A673 (cell line): ENCODE results near the gene LCE4A. TPM values are rescaled to one million over a fixed set of nuclear protein-coding genes. Genes with fewer than 3 reads are reported as not detected.
"Not testable (repeated sequence)": the region's sequence is repeated elsewhere in the genome, so short reads cannot be mapped to it uniquely, and the experiment has no call there.

Source experiments
- Bru-seq: library from RNA; stranded (reverse); fragments of 400-500 nt; gene quantifications from one replicate; lab custom pipeline; 2021; lab: Mats Ljungman, UMichigan
- BruChase-seq, 2 experiments: library from RNA; stranded (reverse); fragments of 400-500 nt; gene quantifications; one replicate each; lab custom pipeline; 2021; lab: Mats Ljungman, UMichigan
- BruUV-seq: library from RNA; stranded (reverse); fragments of 400-500 nt; replicated peaks from 2 replicates; lab custom pipeline; 2021; lab: Mats Ljungman, UMichigan
- CTCF ChIA-PET: fragments of 300-600 bp; sonication (Branson Sonifier 250); formaldehyde crosslinking; loops from one replicate; lab custom pipeline; 2022; ENCODE audit warnings: antibody characterized with exemption; lab: Charles Lee
- POLR2A ChIA-PET: fragments of 300-600 bp; sonication (Branson Sonifier 250); formaldehyde crosslinking; loops from one replicate; lab custom pipeline; 2022; ENCODE audit warnings: antibody characterized with exemption; ENCODE audit not compliant: low non-redundant PET; lab: Charles Lee
- DNase-seq: peaks from one replicate; pipeline ENCODE4 v3.0.0-alpha.2; 2015; ENCODE audit warnings: low spot score
- H3K27ac ChIP-seq: fragments of 200-600 bp; sonication (generic); 2 replicates; pipeline ENCODE4 v1.5.1; 2016; ENCODE audit warnings: mixed run types, low read depth, mild to moderate bottlenecking, mixed read lengths, antibody characterized with exemption, low read length; ENCODE audit not compliant: poor library complexity, severe bottlenecking
- H3K27me3 ChIP-seq: fragments of 200-600 bp; sonication (generic); replicated peaks from 2 replicates; pipeline ENCODE4 v1.6.1; 2017; ENCODE audit warnings: mixed run types, low read depth, mild to moderate bottlenecking, mixed read lengths, antibody characterized with exemption, low read length; ENCODE audit not compliant: insufficient read depth, poor library complexity
- H3K36me3 ChIP-seq: fragments of 200-600 bp; sonication (generic); 2 replicates; pipeline ENCODE4 v1.6.1; 2016; ENCODE audit warnings: mixed run types, mild to moderate bottlenecking, mixed read lengths, antibody characterized with exemption, low read length; ENCODE audit not compliant: insufficient read depth, poor library complexity, severe bottlenecking
- H3K4me1 ChIP-seq: fragments of 200-600 bp; sonication (generic); 2 replicates; pipeline ENCODE4 v1.6.1; 2017; ENCODE audit warnings: mixed run types, mild to moderate bottlenecking, mixed read lengths, antibody characterized with exemption, low read length; ENCODE audit not compliant: insufficient read depth, poor library complexity, severe bottlenecking
- H3K4me3 ChIP-seq: fragments of 200-600 bp; sonication (generic); 2 replicates; pipeline ENCODE4 v1.5.1; 2016; ENCODE audit warnings: low read depth, mixed run types, mild to moderate bottlenecking, mixed read lengths, low read length; ENCODE audit not compliant: poor library complexity, severe bottlenecking
- H3K9me3 ChIP-seq: fragments of 200-600 bp; sonication (generic); 2 replicates; pipeline ENCODE4 v1.6.1; 2016; ENCODE audit warnings: mixed run types, low read depth, mild to moderate bottlenecking, mixed read lengths, antibody characterized with exemption, low read length; ENCODE audit not compliant: poor library complexity, severe bottlenecking
- CTCF ChIP-seq: fragments of 300-800, 200-600 bp; sonication (generic); conservative IDR thresholded peaks from 2 replicates; pipeline ENCODE4 v1.5.1; 2017; ENCODE audit warnings: low read depth, mild to moderate bottlenecking, antibody characterized with exemption, low read length, moderate library complexity, mixed read lengths
- EZH2 ChIP-seq: fragments of 200-600 bp; sonication (generic); IDR thresholded peaks from 2 replicates; pipeline ENCODE4 v1.6.1; 2017; ENCODE audit warnings: borderline replicate concordance, low read depth, mild to moderate bottlenecking, mixed read lengths, antibody characterized with exemption, low read length; ENCODE audit not compliant: poor library complexity, severe bottlenecking
- intact Hi-C: fragments of 100-400 bp; cut with micrococcal nuclease; formaldehyde crosslinking; loops from one replicate; pipeline ENCODE4 v1.10.0; 2022; ENCODE audit not compliant: unreplicated experiment
- long read RNA-seq: library from polyadenylated mRNA; stranded (forward); transcript quantifications from one replicate; pipeline ENCODE4 v2.0.0, GENCODE V29; 2022
- total RNA-seq: library from RNA; stranded (reverse); gene quantifications from 2 replicates; pipeline ENCODE4 v1.2.3, GENCODE V29; 2021

LCE4A gene
- total RNA-seq (not detected in 2 replicates), Bru-seq, nascent RNA (not detected), BruChase-seq, experiment 1, labeled RNA remaining after a 2-hour chase (not detected), BruChase-seq, experiment 2, labeled RNA remaining after a 6-hour chase (not detected)
- long read RNA-seq: 0 reads

- no peaks in the 10 kb centered on the region for H3K36me3 ChIP-seq
- H3K4me1 ChIP-seq: no peaks in the 10 kb centered on the region
- POLR2A ChIA-PET: no interaction called here
- BruUV-seq: no TSS peak
- no peak for DNase-seq
- intact Hi-C loops: no loop called here
- no peaks in the 10 kb centered on the region for H3K27me3 ChIP-seq
- no peak within 1 kb of the TSS for H3K4me3 ChIP-seq
- no peak within 1 kb of the TSS for H3K27ac ChIP-seq
- TF ChIP-seq EZH2 (no peak), CTCF (no peak)
- CTCF ChIA-PET: no interaction called here
- no peaks in the 10 kb centered on the region for H3K9me3 ChIP-seq
Measured at GRCh38 chr1:152707860-152708259, at the start of gene LCE4A. TSS of gene LCE4A (plus strand) at chr1:152708160. CDS start at chr1:152709076, 916 bp downstream.

- CTCF ChIA-PET: no interaction called here
- no TSS peak for BruUV-seq
- TF ChIP-seq EZH2: no peak
- no peak for TF ChIP-seq CTCF
- Histone ChIP-seq H3K4me1 (no peaks in the 10 kb centered on the region), H3K9me3 (no peaks in the 10 kb centered on the region), H3K4me3 (no peak overlapping the region), H3K27me3 (peaks cover 26% of the 10 kb centered on the region), H3K27ac (no peak overlapping the region), H3K36me3 (no peaks in the 10 kb centered on the region)
- no peak for DNase-seq
- intact Hi-C loops: no loop called here
- POLR2A ChIA-PET: no interaction called here
Measured at GRCh38 chr1:152658649-152659048, 49.3 kb upstream of the LCE4A start.

GRCh38 chr1:152663098-152663497, 44.9 kb upstream of the LCE4A start, which contains the start of gene LCE2D:
TSS of gene LCE2D (plus strand) at chr1:152663380. CDS start at chr1:152664106, 726 bp downstream.
- Histone ChIP-seq H3K36me3 (no peaks in the 10 kb centered on the region), H3K27me3 (peaks cover 22% of the 10 kb centered on the region), H3K4me3 (no peak within 1 kb of the TSS), H3K27ac (no peak within 1 kb of the TSS), H3K9me3 (no peaks in the 10 kb centered on the region), H3K4me1 (no peaks in the 10 kb centered on the region)
- ChIA-PET CTCF (interaction anchor here (0.8 kb wide), 1 partner anchor 10 kb away, joined by 3 read pairs; no protein-coding TSS in a partner anchor), POLR2A (no interaction called here)
- TF ChIP-seq CTCF (no peak), EZH2 (no peak)
- BruUV-seq: no TSS peak
- no peak for DNase-seq
- intact Hi-C loops: no loop called here

GRCh38 chr1:152666171-152666570, 41.8 kb upstream of the LCE4A start:
- H3K9me3 ChIP-seq, H3K27me3 ChIP-seq, intact Hi-C loops, H3K4me3 ChIP-seq, POLR2A ChIA-PET, H3K4me1 ChIP-seq, DNase-seq, H3K27ac ChIP-seq, H3K36me3 ChIP-seq, CTCF ChIA-PET, BruUV-seq: not testable (repeated sequence)
